IPS-NIHi7 (cell line): Measurements from ENCODE around the gene CRYGD.
"Not testable (repeated sequence)": the region's sequence is repeated elsewhere in the genome, so short reads cannot be mapped to it uniquely, and the experiment has no call there.

Experiments
- DNase-seq: peaks from one replicate; pipeline ENCODE4 v3.0.0; 2012; ENCODE audit warnings: mixed read lengths; ENCODE audit errors: extremely low spot score

CRYGD gene

GRCh38 chr2:208129744-208130711, 5.7 kb upstream of the CRYGD start, which contains the start of gene CRYGC:
Gene CRYGC (minus strand): TSS chr2:208129828. CDS start chr2:208129792, 36 bp downstream.
- no peak for DNase-seq

- no peak for DNase-seq
Measured at GRCh38 chr2:208128136-208128535, 3.8 kb upstream of the CRYGD start.

- DNase-seq: no peak
Measured at GRCh38 chr2:208127090-208127489, 2.8 kb upstream of the CRYGD start.

GRCh38 chr2:208125251-208125650, 927 bp upstream of the CRYGD start:
- no peak for DNase-seq

- no peak for DNase-seq
Measured at GRCh38 chr2:208122248-208122647, 2.1 kb downstream of the CRYGD start.

- DNase-seq: no peak
Measured at GRCh38 chr2:208118918-208119317, 5.4 kb downstream of the CRYGD start.

- not testable (repeated sequence) for DNase-seq
Measured at GRCh38 chr2:208117390-208117789, 6.9 kb downstream of the CRYGD start.

GRCh38 chr2:208112969-208113368, 11.4 kb downstream of the CRYGD start:
- peak; percentile 79 for DNase-seq

- DNase-seq: not testable (repeated sequence)
Measured at GRCh38 chr2:208112273-208112745, 12.0 kb downstream of the CRYGD start.

GRCh38 chr2:208103616-208104015, 20.7 kb downstream of the CRYGD start:
- no peak for DNase-seq

- DNase-seq: peak; percentile 36
Measured at GRCh38 chr2:208101716-208102631, 22.4 kb downstream of the CRYGD start.

- DNase-seq: no peak
Measured at GRCh38 chr2:208099682-208100470, 24.4 kb downstream of the CRYGD start.

GRCh38 chr2:208098701-208099100, 25.6 kb downstream of the CRYGD start:
- not testable (repeated sequence) for DNase-seq

- no peak for DNase-seq
Measured at GRCh38 chr2:208098267-208098666, 26.1 kb downstream of the CRYGD start.

GRCh38 chr2:208097801-208098200, 26.5 kb downstream of the CRYGD start:
- no peak for DNase-seq

GRCh38 chr2:208097313-208097712, 27.0 kb downstream of the CRYGD start:
- DNase-seq: no peak

- DNase-seq: no peak
Measured at GRCh38 chr2:208096080-208096479, 28.2 kb downstream of the CRYGD start.

- DNase-seq: no peak
Measured at GRCh38 chr2:208093128-208093527, 31.2 kb downstream of the CRYGD start.

GRCh38 chr2:208092093-208092832, 32.1 kb downstream of the CRYGD start:
- DNase-seq: no peak

GRCh38 chr2:208090420-208090819, 33.9 kb downstream of the CRYGD start:
- DNase-seq: no peak

GRCh38 chr2:208086029-208086428, 38.3 kb downstream of the CRYGD start:
- DNase-seq: no peak
